Amygdala (tissue), 56 donors: ENCODE results near the gene CYSRT1.
A peak's percentile ranks its signal among the peaks of the same experiment; 100 is the strongest.

Source experiments
- DNase-seq, 56 donors: peaks; one replicate each; lab custom pipeline; 2025; lab: John Stamatoyannopoulos, UW

Gene CYSRT1

DNA sequence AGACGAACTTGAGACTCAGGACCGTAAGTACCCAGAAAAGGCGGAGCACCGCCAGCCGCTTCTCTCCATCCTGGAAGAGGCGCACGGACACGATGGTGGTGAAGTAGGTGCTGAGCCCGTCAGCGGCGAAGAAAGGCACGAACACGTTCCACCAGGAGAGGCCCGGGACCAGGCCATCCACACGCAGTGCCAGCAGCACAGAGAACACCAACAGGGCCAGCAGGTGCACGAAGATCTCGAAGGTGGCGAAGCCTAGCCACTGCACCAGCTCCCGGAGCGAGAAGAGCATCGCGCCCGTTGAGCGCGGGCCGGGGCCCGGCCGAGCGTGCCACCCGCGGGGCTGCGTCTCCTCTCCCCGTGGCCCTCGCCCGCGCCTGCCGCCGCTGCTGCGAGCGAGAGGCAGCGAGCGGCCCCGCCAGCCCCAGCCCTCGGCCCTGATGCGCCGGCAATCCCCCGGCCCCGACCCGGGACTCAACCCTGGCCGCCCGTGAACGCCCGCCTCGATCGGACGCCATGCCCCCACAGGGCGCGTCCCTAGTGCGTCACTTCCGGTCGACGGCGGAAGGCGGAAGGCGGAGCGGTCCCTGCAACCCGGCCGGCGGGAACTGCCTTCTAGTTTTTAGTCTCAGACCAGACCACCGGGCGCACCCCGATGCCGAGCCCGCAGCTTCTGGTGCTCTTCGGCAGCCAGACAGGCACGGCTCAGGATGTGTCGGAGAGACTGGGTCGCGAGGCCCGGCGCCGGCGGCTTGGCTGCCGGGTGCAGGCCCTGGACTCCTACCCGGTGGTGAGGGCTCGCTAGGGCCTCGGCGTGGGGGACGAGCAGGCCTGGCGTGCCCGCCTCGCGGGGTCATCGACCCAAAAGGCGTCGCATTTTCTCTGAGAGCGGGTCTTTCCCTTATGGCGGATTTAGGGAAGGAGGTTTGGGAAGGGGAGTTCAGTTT, 19.6 kb upstream of the CYSRT1 start, which contains the start of the genes NDOR1 and TMEM203:
NDOR1 (plus strand) TSS at position 575 of the 944 bp plus-strand sequence; CDS start at position 653, 78 bp downstream.
TMEM203 (minus strand) TSS at position 523 of the 944 bp plus-strand sequence; CDS start at position 289, 234 bp downstream.
- DNase-seq: peak; percentile 32 to 96 (median 85)

GRCh38 chr9:137206602-137207001, 18.4 kb upstream of the CYSRT1 start:
- DNase-seq: no peak

DNA sequence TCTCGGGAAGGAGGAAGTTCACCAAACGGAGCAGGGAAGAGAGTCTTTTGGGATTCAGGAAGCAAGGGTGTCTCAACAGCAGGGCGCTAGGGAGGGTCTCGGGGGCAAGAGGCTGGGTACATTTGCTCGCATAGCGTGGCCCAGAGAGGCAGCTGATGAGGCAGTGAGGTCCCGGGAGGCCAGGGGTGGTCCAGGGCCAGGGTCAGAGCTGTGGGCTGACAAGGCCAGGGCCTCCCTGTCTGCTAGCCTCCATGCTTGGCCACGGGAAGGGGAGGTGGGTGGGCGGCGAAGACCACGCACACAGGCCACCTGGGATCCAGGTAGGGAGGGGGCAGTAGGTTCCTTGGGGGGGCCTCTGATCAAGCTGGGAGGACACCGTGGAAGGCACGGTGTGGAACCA, 13.4 kb upstream of the CYSRT1 start:
- no peak for DNase-seq

- no peak for DNase-seq
Observed at GRCh38 chr9:137212520-137212919, 12.5 kb upstream of the CYSRT1 start.

DNA sequence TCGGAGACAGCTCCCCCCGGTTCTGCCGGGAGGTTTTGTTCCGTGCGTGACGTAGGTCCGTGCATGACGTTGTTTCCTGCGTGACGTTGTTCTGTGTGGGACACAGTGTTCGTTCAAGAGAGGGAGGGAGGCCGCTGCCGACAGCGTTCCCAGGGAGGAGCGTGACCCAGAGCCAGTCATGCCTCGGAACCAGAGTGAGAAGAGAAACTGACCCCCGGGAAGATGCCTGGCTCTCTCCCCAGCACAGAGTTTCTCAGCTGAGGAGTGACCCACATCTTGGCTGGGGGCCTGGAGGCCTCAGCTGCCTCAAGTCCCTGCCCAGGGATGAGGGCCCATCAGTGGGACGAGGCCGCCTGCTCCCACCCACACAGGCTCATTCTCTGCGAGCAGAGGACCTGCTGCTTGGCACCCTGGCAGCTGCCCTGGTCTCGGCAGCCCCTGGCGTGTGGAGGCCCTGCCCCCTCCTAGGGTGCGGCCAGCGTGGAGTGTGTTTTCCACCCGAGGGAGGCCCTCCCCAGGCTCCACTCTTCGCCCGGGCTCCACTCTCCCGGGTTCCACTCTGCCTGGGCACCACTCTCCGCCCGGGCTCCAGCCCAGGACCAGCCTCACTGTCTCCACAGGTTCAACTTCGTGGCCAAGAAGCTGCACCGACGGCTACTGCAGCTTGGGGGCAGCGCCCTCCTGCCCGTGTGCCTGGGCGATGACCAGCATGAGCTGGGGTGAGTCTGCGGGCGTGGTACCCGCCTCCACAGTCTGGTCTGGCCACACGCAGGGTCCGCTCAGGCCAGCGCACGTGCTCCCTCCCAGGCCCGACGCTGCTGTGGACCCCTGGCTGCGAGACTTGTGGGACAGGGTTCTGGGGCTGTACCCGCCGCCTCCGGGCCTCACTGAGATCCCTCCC, 11.6 kb upstream of the CYSRT1 start:
- peak in 14 of 56 donors; percentile 22 to 81 (median 48) for DNase-seq

- no peak for DNase-seq
Observed at GRCh38 chr9:137214620-137215019, 10.4 kb upstream of the CYSRT1 start.

- no peak for DNase-seq
Observed at GRCh38 chr9:137215196-137215986, 9.6 kb upstream of the CYSRT1 start.

DNA sequence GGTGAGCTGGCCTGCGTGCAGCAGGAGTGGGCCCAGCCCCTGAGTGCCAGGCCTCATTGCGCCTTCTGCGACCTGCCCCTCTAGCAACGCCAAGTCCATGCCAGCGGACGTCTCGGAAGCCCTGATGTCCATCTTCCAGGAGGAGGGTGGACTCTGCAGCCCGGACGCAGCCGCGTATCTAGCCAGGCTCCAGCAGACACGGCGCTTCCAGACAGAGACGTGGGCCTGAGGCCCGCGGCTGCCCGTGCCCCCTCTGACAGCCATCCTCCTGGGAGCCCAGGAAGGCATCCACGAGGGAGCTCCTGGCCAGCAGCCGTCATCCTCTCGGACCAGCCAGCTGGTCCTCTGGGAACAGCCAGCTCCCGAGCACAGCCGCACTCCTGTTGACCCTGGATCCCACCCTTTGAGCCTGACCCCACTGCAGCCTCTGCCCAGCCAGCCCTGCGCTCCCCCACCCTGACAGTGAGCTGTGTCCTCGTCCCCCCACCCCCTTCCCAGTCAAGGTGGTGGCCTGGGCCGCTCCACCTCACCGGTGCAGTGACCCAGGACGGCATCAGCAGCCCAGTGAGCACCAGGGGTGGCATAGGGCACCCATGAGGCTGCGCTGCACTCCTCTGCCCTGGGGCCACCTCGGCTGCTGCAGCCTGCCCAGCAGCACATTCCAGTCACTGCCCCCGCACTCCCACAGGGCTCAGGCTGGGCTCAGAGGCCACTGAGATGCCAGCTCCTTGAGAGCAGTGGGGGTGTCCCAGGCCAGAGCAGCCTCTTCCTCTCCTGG, 8.6 kb upstream of the CYSRT1 start:
- DNase-seq: no peak

- peak in 3 of 56 donors; percentile 16 to 27 (median 19) for DNase-seq
Observed at GRCh38 chr9:137217276-137218211, 7.4 kb upstream of the CYSRT1 start.

DNA sequence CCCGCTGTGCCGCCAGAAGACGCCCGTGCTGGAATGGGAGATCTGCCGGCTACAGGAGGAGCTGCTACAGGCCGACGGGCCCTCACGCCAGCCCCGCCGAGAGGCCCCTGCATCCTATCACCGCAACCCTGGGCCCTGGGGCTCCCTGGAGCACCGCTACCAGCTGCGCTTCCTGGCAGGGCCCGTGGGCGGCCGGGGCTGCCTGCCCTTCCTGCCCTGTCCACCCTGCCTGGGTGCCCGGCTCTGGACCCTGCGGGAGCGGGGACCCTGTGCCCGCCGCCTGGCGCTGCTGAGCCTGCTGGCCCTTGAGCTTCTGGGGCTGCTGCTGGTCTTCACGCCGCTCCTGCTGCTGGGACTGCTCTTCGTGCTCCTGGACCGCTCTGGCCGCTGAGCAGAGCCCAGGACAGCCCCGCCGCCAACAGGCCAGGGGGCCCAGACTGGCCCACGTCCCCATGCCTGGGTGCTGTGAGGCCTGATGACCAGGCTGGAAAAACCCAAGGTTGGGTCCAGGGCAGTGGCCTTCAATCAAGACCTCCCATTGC, 6.7 kb upstream of the CYSRT1 start:
- no peak for DNase-seq

DNA sequence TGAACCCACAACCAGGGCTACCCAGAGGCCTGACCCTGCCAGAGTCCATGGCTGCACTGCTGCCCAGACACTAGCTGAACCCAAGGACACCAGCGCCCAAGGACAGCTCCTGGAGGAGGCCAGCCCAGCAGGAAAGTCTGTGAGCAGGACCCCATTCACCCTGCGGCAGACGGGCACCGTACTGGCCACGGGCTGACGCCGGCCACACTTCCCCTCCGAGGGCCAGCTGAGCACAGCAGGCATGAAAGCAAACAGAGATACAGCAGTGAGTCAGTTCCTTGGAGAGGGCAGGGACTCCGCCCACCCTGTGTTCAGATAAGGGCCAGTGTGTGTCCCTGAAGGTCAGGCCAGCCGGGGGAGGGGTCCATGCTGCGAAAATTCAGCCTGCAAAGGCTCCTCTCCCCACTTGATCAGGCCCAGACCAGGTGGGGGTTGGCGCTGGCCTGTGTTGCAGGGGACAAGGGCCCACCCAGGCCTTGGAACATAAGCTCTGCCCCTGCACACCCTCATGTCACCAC, 6.2 kb upstream of the CYSRT1 start:
- no peak for DNase-seq

GRCh38 chr9:137219757-137220316, 5.1 kb upstream of the CYSRT1 start:
- no peak for DNase-seq

- no peak for DNase-seq
Observed at GRCh38 chr9:137220317-137221094, 4.5 kb upstream of the CYSRT1 start.

GRCh38 chr9:137221095-137221505, 3.9 kb upstream of the CYSRT1 start:
- no peak for DNase-seq

GRCh38 chr9:137221506-137222111, 3.4 kb upstream of the CYSRT1 start:
- no peak for DNase-seq
